Astrocyte (in vitro differentiated cells and primary cell): ENCODE measurements around the gene MBNL3. TPM values are rescaled to one million over a fixed set of nuclear protein-coding genes. Genes with fewer than 3 reads are reported as not detected.

Experiments used
- DNase-seq: peaks from one replicate; pipeline ENCODE4 v3.0.0-alpha.2; 2010; ENCODE audit warnings: low read depth
- FAIRE-seq: peaks from 2 replicates; lab custom pipeline; 2011; peaks lifted over from hg19 to GRCh38; lab: Jason Lieb, UNC
- H2AFZ ChIP-seq: 2 replicates; pipeline ENCODE4 v1.6.0; 2012; ENCODE audit warnings: low read depth, low read length, inconsistent platforms
- H3K27ac ChIP-seq: 2 replicates; pipeline ENCODE4 v1.5.1; 2011; ENCODE audit warnings: low read depth, low read length, inconsistent platforms
- H3K27me3 ChIP-seq: 2 replicates; pipeline ENCODE4 v1.6.0; 2011; ENCODE audit warnings: low read length, inconsistent platforms; ENCODE audit not compliant: insufficient read depth
- H3K36me3 ChIP-seq: 2 replicates; pipeline ENCODE4 v1.5.1; 2011; ENCODE audit warnings: low read length, inconsistent platforms; ENCODE audit not compliant: insufficient read depth
- H3K4me1 ChIP-seq: 2 replicates; pipeline ENCODE4 v1.5.1; 2011; ENCODE audit warnings: low read length, inconsistent platforms; ENCODE audit not compliant: insufficient read depth
- H3K4me2 ChIP-seq: 2 replicates; pipeline ENCODE4 v1.6.0; 2012; ENCODE audit warnings: low read length, inconsistent platforms
- H3K4me3 ChIP-seq: 2 replicates; pipeline ENCODE4 v1.5.1; 2011; ENCODE audit warnings: low read depth, mild to moderate bottlenecking, low read length, inconsistent platforms; ENCODE audit not compliant: insufficient read depth
- H3K79me2 ChIP-seq: 2 replicates; pipeline ENCODE4 v1.6.0; 2012; ENCODE audit warnings: mild to moderate bottlenecking, low read length, inconsistent platforms; ENCODE audit not compliant: insufficient read depth
- H3K9ac ChIP-seq: 2 replicates; pipeline ENCODE4 v1.6.0; 2012; ENCODE audit warnings: mild to moderate bottlenecking, low read length, inconsistent platforms
- H3K9me3 ChIP-seq: 2 replicates; pipeline ENCODE4 v1.5.1; 2012; ENCODE audit warnings: low read depth, mild to moderate bottlenecking, low read length, inconsistent platforms; ENCODE audit not compliant: insufficient read depth
- H4K20me1 ChIP-seq: 2 replicates; pipeline ENCODE4 v1.6.0; 2012; ENCODE audit warnings: low read length, inconsistent platforms; ENCODE audit not compliant: insufficient read depth
- H3K27ac Mint-ChIP-seq: one replicate; pipeline ENCODE4 v1.8.0; 2021; ENCODE audit warnings: mild to moderate bottlenecking, mixed read lengths; ENCODE audit not compliant: unreplicated experiment
- H3K27me3 Mint-ChIP-seq: one replicate; pipeline ENCODE4 v1.8.0; 2021; ENCODE audit warnings: low read depth, mixed read lengths; ENCODE audit not compliant: unreplicated experiment
- H3K36me3 Mint-ChIP-seq: one replicate; pipeline ENCODE4 v1.8.0; 2021; ENCODE audit warnings: low read depth, mixed read lengths; ENCODE audit not compliant: unreplicated experiment
- H3K4me1 Mint-ChIP-seq: one replicate; pipeline ENCODE4 v1.8.0; 2021; ENCODE audit warnings: low read depth, mixed read lengths; ENCODE audit not compliant: unreplicated experiment
- H3K4me3 Mint-ChIP-seq: one replicate; pipeline ENCODE4 v1.8.0; 2021; ENCODE audit warnings: mild to moderate bottlenecking, moderate library complexity, mixed read lengths; ENCODE audit not compliant: unreplicated experiment
- H3K9me3 Mint-ChIP-seq: one replicate; pipeline ENCODE4 v1.8.0; 2021; ENCODE audit warnings: mild to moderate bottlenecking, mixed read lengths; ENCODE audit not compliant: unreplicated experiment
- EZH2 ChIP-seq: IDR thresholded peaks from 2 replicates; pipeline ENCODE4 v1.6.1; 2012; ENCODE audit warnings: mild to moderate bottlenecking, low read length, inconsistent platforms; ENCODE audit not compliant: insufficient read depth
- total RNA-seq: library from RNA; stranded (reverse); gene quantifications from 2 replicates; pipeline ENCODE4 v1.2.1, GENCODE V29; 2021
- TF ChIP-seq, protein P1 (sequence below): IDR thresholded peaks from 2 replicates; pipeline ENCODE4 v1.5.1; 2011; ENCODE audit warnings: low read depth, mild to moderate bottlenecking, inconsistent platforms, low read length, moderate library complexity; ENCODE audit not compliant: insufficient read depth

MBNL3 gene
- total RNA-seq, 1 donor from 2014 or later, result 4.1 TPM

DNA sequence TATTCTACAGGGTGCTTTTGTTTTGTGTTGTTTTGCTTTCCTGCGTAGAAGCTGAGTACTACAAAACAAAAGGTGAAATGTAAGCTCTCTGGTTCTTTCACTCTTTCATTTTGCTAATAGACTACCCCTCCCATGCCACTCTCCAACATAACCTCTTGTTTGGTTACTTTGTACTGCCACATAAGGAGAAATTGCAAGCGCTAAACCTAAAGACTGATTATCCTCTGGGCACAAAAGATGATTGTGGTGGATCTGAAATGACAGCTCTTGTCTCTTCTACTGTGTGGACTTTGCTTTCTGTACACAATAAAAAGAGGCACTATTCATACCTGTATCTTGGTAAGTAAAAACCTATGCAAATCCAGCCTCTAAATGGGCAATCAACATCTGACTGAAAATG lies 5.3 kb downstream of the MBNL3 start:
- Histone ChIP-seq H4K20me1 (no peaks in the 10 kb centered on the region), H3K9ac (no peak overlapping the region), H3K27me3 (no peaks in the 10 kb centered on the region), H3K4me3 (no peak overlapping the region), H3K4me2 (no peak overlapping the region), H3K4me1 (peaks cover 3% of the 10 kb centered on the region), H3K9me3 (no peaks in the 10 kb centered on the region), H3K36me3 (no peaks in the 10 kb centered on the region), H2AFZ (no peak overlapping the region), H3K79me2 (no peaks in the 10 kb centered on the region), H3K27ac (no peak overlapping the region)
- H3K36me3 Mint-ChIP-seq, result no peaks in the 10 kb centered on the region
- peaks cover 6% of the 10 kb centered on the region for H3K4me1 Mint-ChIP-seq
- no peaks in the 10 kb centered on the region for H3K9me3 Mint-ChIP-seq
- no peak overlapping the region for H3K27ac Mint-ChIP-seq
- DNase-seq (no peak), FAIRE-seq (no peak)
- TF ChIP-seq, protein P1, sequence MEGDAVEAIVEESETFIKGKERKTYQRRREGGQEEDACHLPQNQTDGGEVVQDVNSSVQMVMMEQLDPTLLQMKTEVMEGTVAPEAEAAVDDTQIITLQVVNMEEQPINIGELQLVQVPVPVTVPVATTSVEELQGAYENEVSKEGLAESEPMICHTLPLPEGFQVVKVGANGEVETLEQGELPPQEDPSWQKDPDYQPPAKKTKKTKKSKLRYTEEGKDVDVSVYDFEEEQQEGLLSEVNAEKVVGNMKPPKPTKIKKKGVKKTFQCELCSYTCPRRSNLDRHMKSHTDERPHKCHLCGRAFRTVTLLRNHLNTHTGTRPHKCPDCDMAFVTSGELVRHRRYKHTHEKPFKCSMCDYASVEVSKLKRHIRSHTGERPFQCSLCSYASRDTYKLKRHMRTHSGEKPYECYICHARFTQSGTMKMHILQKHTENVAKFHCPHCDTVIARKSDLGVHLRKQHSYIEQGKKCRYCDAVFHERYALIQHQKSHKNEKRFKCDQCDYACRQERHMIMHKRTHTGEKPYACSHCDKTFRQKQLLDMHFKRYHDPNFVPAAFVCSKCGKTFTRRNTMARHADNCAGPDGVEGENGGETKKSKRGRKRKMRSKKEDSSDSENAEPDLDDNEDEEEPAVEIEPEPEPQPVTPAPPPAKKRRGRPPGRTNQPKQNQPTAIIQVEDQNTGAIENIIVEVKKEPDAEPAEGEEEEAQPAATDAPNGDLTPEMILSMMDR, result no peak
- TF ChIP-seq EZH2, result no peak
- H3K4me3 Mint-ChIP-seq, result no peak overlapping the region
- no peaks in the 10 kb centered on the region for H3K27me3 Mint-ChIP-seq

DNA sequence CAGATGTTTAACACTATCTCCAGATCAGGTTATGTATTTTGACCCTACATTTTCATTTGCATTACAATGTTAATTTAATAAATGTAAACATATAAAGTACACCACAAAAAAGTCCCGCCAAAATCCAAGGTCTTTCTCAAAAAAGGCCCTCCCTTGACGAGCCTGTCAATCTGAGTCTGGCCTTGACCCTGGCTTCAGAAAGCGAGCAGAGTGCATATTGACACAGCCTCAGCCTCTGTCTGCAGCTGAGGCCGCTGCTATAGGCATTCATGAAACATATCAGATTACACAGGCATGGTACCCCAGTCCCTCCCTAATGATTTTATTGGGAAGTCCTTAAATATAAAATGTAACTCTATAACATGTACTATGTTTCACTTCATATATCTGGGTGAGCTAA lies 6.2 kb downstream of the MBNL3 start:
- Mint-ChIP-seq H3K4me1 (peaks cover 6% of the 10 kb centered on the region), H3K27ac (no peak overlapping the region)

DNA sequence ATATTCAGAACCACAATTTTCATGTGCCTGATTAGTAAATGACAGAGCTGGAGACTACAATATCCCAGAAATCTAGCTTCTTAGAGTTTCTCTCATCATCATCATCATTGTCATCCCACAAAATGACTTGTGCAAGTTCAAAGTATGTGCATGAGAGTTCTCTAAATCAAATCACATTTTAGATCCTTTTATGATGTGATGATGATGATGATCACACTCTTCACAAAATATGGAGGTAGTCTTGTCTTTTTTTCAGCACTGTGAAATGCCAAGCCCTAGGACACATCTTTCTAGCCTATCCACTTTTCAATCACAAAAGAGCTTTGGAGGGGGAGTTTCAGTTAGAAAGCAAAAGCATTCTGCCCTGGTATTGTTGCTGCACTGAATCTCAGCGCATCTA lies 7.4 kb downstream of the MBNL3 start:
- Mint-ChIP-seq H3K9me3 (no peaks in the 10 kb centered on the region), H3K36me3 (no peaks in the 10 kb centered on the region), H3K27me3 (no peaks in the 10 kb centered on the region), H3K4me3 (no peak overlapping the region), H3K27ac (peak overlapping the region; percentile 7), H3K4me1 (peaks cover 6% of the 10 kb centered on the region)
- no peaks in the 10 kb centered on the region for H4K20me1 ChIP-seq
- no peaks in the 10 kb centered on the region for H3K9me3 ChIP-seq
- H3K4me2 ChIP-seq, result no peak overlapping the region
- DNase-seq (no peak), FAIRE-seq (peak; percentile 56)
- no peaks in the 10 kb centered on the region for H3K36me3 ChIP-seq
- H3K79me2 ChIP-seq, result no peaks in the 10 kb centered on the region
- TF ChIP-seq, protein P1, result no peak
- TF ChIP-seq EZH2, result no peak
- H3K4me1 ChIP-seq, result peaks cover 3% of the 10 kb centered on the region
- H2AFZ ChIP-seq, result no peak overlapping the region
- H3K4me3 ChIP-seq, result no peak overlapping the region
- H3K27ac ChIP-seq, result no peak overlapping the region
- H3K27me3 ChIP-seq, result no peaks in the 10 kb centered on the region
- H3K9ac ChIP-seq, result no peak overlapping the region

More for the DNA sequence above, 6.2 kb downstream of the MBNL3 start:
- no peak overlapping the region for H3K4me3 Mint-ChIP-seq
- TF ChIP-seq, protein P1, result no peak
- no peak for TF ChIP-seq EZH2
- Histone ChIP-seq H3K79me2 (no peaks in the 10 kb centered on the region), H4K20me1 (no peaks in the 10 kb centered on the region), H3K27ac (no peak overlapping the region), H2AFZ (no peak overlapping the region), H3K4me2 (no peak overlapping the region), H3K4me3 (no peak overlapping the region), H3K27me3 (no peaks in the 10 kb centered on the region), H3K9me3 (no peaks in the 10 kb centered on the region), H3K36me3 (no peaks in the 10 kb centered on the region), H3K9ac (no peak overlapping the region), H3K4me1 (peaks cover 3% of the 10 kb centered on the region)
- H3K9me3 Mint-ChIP-seq, result no peaks in the 10 kb centered on the region
- DNase-seq, result no peak
- no peaks in the 10 kb centered on the region for H3K27me3 Mint-ChIP-seq
- FAIRE-seq, result no peak
- H3K36me3 Mint-ChIP-seq, result no peaks in the 10 kb centered on the region
